GM13977 (cell line): ENCODE data around the gene ODF4.

Source experiments
- DNase-seq: peaks from one replicate; pipeline ENCODE4 v3.0.0; 2012; ENCODE audit warnings: low spot score
- CTCF ChIP-seq: IDR thresholded peaks from 2 replicates; pipeline ENCODE4 v1.5.1; 2012; ENCODE audit warnings: mild to moderate bottlenecking, control low read depth; ENCODE audit not compliant: insufficient read depth; ENCODE audit errors: extremely low read depth, missing control alignments
- in situ Hi-C: fragments of 300-500 bp; cut with MboI; formaldehyde crosslinking; loops from one replicate; pipeline ENCODE4 v1.12.0; 2022; ENCODE audit warnings: low sequenced_read_pairs, low pct_unique_long_range_greater_than_20kb, mixed read lengths, inconsistent platforms; ENCODE audit not compliant: unreplicated experiment

The ODF4 gene, protein sequence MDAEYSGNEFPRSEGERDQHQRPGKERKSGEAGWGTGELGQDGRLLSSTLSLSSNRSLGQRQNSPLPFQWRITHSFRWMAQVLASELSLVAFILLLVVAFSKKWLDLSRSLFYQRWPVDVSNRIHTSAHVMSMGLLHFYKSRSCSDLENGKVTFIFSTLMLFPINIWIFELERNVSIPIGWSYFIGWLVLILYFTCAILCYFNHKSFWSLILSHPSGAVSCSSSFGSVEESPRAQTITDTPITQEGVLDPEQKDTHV

GRCh38 chr17:8339540-8339939 lies at the start of gene ODF4:
Gene ODF4 (plus strand): TSS chr17:8339840. CDS start chr17:8340052, 212 bp downstream.
- no peak for TF ChIP-seq CTCF
- in situ Hi-C loops = no loop called here
- DNase-seq = no peak

- no peak for TF ChIP-seq CTCF
- in situ Hi-C loops = no loop called here
- no peak for DNase-seq
Observed at GRCh38 chr17:8290043-8290442, 49.6 kb upstream of the ODF4 start.

GRCh38 chr17:8292639-8293395 lies 46.8 kb upstream of the ODF4 start:
- TF ChIP-seq CTCF = no peak
- in situ Hi-C loops = no loop called here
- no peak for DNase-seq

GRCh38 chr17:8294361-8294760 lies 45.3 kb upstream of the ODF4 start:
- TF ChIP-seq CTCF = no peak
- in situ Hi-C loops = no loop called here
- DNase-seq = no peak

DNA sequence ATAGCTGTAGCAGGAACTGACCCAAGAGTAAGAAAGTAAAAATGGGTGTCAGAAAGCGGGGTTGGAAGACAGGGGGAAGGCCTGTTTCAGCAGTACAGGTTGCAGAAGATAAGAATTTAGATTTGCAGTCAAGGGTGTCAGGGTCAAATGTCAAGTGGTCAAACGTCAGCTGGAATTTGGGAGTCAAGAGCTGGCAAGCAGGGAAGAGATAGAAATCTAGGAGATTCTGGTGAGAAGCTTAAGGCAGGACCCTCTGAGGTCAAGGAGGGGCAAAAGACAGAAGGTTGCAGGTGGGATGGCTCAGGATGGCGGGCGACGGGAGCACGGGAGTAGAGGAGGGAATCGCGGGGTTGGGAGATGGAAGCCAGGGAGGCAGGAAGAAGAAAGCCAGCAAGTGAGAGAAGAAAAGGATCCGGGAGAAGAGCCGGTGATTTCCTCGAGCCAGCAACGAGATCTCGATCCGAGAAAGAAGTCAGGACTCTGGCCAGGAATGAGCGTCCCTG lies 44.8 kb upstream of the ODF4 start:
- DNase-seq = no peak
- in situ Hi-C loops = no loop called here
- no peak for TF ChIP-seq CTCF

DNA sequence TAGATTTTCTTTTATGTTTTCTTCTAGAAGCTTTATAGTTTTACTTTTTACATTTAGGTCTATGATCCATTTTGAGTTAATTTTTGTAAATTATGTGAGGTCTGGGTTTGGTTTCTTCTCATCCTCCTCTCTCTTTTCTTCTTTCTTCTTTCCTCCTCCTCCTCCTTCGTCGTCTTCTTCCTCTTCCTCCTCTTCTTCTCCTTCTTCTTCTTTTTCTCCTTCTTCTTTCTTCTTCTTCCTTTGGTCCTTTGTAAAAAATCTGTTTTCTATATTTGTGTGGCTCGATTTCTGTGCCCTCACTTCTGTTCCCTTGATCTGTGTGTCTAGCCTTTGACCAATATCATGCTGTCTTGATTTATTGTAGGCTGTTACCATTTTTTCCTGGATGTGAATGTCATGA lies 39.4 kb upstream of the ODF4 start:
- DNase-seq = no peak
- no peak for TF ChIP-seq CTCF
- in situ Hi-C loops = no loop called here
